Motor neuron (in vitro differentiated cells): Measurements from ENCODE around the gene CD180. TPM values are rescaled to one million over a fixed set of nuclear protein-coding genes. Genes with fewer than 3 reads are reported as not detected.

Source experiments
- ATAC-seq, 8 experiments: fragments of 200-7000 bp; cut with Tn5 transposase; replicated peaks in 6 of 8; 2 replicates each; pipeline ENCODE4 v1.8.0; 2021; ENCODE audit warnings: mild to moderate bottlenecking in 8 of 8, moderate library complexity in 8 of 8
- H3K27ac ChIP-seq, 2 donors: fragments of 250-450 bp; sonication (Bioruptor Pico); 2 replicates each; pipeline ENCODE4 v1.9.0; 2021; ENCODE audit warnings: antibody characterized with exemption in 2 of 2, mild to moderate bottlenecking in 2 of 2, moderate library complexity in 1 of 2
- H3K4me1 ChIP-seq, 2 donors: fragments of 250-450 bp; sonication (Bioruptor Pico); replicated peaks in 1 of 2; 2 replicates each; pipeline ENCODE4 v1.6.1; 2021; ENCODE audit warnings: antibody characterized with exemption in 2 of 2, mild to moderate bottlenecking in 2 of 2, moderate library complexity in 1 of 2
- H3K4me3 ChIP-seq, 5 donors: fragments of 250-450 bp; sonication (Bioruptor Pico); 2 replicates each; pipeline ENCODE4 v1.9.0; 2021; ENCODE audit warnings: antibody characterized with exemption in 5 of 5, mild to moderate bottlenecking in 5 of 5, moderate library complexity in 4 of 5
- WGBS, 10 experiments: fragments of 450-650 bp; shearing (Covaris generic); methylation state at CpG; one replicate each; pipeline ENCODE4 v1.0.0; 2022; 5-methylcytosine and 5-hydroxymethylcytosine counted together
- in situ Hi-C, 9 experiments: fragments of 400-800 bp; cut with MboI; loops; one replicate each; pipeline ENCODE4 v1.15.0; 2021; ENCODE audit warnings: low sequenced_read_pairs in 9 of 9, low pct_unique_long_range_greater_than_20kb in 2 of 9; ENCODE audit not compliant: unreplicated experiment in 9 of 9
- total RNA-seq, 8 experiments: library from RNA; unstranded; fragments of 300-600 nt; gene quantifications; 2 replicates each; pipeline versions ENCODE4 v1.2.3 to v1.2.4, GENCODE V29; 2022

The CD180 gene
- total RNA-seq, 8 experiments from 2014 or later: under 0.01 to 13.4 (median 0.24) TPM

DNA sequence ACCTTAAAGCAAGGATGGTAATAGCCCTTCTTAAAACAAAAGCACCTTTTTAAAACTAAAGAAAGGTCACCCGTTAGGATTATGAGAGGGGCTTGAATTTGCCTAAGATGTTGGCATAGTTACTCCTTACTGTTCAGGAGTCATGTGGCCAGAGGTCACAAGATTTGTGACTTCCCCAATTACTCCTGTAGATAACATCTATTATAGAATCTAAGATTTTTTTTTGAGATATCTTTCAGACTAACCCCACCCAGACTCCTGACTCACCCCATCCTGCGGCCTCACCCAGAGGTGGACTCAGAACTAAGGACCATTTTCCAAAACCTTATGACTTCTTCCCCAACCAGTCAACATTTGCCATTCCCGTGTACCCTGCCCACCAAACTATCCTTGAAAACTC is 2.4 kb downstream of the CD180 start:
- WGBS, 10 experiments: 60 to 100% (median 88%) methylated on average over 1 to 3 of the region's 3 CpGs; no CpG with 5 or more reads in 1 of the 10 experiments
- Histone ChIP-seq H3K4me1 (peaks cover 0 to 2% of the 10 kb centered on the region in 2 donors), H3K27ac (no peak overlapping the region), H3K4me3 (no peak overlapping the region)
- in situ Hi-C loops: loop anchor here in 1 of 9 experiments (25.0 kb wide), 1 partner anchor 882 kb away; no protein-coding TSS in a partner anchor
- ATAC-seq: no peak

DNA sequence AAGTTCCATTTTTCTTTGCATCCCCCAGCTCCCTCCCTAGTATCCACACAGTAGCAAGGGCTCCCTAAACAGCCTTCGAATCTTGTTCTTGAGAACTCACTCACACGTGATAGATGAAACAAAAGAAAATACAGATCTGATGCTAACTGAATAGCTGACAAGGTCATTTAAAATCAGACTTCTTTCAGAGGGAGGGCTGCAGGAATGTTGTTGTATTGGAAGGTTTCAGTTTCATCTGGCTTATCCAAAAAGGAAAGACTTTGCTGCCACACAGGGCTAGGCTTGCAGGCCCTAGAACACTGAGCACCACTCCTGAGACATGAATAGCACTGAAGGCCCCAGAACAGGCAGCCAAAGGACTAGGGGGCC is 3.2 kb downstream of the CD180 start:
- ATAC-seq: peak in 2 of 8 experiments; percentile 44 to 62
- in situ Hi-C loops: loop anchor here in 1 of 9 experiments (25.0 kb wide), 1 partner anchor 881 kb away; no protein-coding TSS in a partner anchor
- H3K27ac ChIP-seq: no peak overlapping the region
- peaks cover 0 to 9% of the 10 kb centered on the region in 2 donors for H3K4me1 ChIP-seq
- no peak overlapping the region for H3K4me3 ChIP-seq
- 31 to 88% (median 69%) methylated on average over 1 to 2 of the region's 2 CpGs; no CpG with 5 or more reads in 4 of the 10 experiments for WGBS, 10 experiments

DNA sequence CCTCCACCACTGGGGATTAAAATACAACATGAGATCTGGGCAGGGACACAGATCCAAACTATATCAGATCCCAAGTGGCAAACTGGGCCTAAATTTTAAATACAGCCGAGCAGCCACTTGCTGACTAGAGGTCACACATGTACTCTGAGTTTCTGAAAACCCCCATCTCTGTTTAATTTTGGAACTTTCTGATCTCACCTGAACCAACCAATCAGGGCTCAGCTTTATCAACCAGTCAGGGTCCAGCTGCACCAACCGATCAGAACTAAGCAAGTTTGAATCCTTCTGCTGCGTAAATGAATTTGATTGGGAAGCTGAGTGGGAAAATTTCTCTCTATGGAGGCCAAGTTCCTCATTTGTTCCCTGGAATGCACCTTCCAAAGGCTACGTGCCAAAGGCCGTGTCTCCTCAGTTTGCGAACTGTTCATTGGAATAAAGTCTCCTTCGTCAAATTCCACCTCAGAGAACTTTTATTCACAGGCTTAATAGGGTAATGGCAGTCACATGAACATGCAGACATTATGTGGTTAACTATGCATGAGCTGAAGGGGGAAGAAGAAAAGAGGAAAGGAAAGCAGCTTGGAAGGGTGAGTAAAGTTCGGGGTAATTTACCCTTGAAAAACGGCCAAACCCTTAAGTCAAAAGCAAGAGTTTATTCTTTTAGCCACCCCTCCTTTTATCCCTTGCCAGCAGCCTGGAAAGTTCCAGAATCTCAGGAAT is 3.7 kb downstream of the CD180 start:
- peak in 1 of 8 experiments; percentile 9 for ATAC-seq
- H3K27ac ChIP-seq: no peak overlapping the region
- WGBS, 10 experiments: 73 to 100% (median 78%) methylated on average over 1 to 9 of the region's 9 CpGs
- H3K4me1 ChIP-seq: peaks cover 0 to 10% of the 10 kb centered on the region in 2 donors
- H3K4me3 ChIP-seq: no peak overlapping the region
- in situ Hi-C loops: loop anchor here in 1 of 9 experiments (25.0 kb wide), 1 partner anchor 881 kb away; no protein-coding TSS in a partner anchor

DNA sequence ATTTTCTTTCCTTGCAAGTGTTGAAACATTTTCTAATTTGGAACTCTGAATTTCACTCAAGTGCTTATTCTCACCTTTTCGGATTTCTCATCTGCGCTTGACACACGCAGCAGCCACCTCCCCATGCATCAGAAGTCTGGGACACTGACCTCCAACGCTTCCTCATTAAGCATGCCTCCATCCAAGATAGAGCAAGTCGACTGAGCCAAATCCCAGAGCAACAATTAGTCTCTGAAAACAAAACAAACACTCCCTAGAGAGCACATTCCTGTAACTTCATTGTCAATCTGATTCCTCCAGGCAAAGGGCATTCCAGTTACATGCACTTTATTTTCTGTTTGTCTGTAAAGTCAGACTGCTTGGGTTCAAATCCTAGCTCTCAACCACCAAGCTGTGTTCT is 5.7 kb downstream of the CD180 start:
- in situ Hi-C loops: loop anchor here in 1 of 9 experiments (25.0 kb wide), 1 partner anchor 879 kb away; no protein-coding TSS in a partner anchor
- Histone ChIP-seq H3K4me3 (no peak overlapping the region), H3K27ac (no peak overlapping the region), H3K4me1 (peaks cover 0 to 10% of the 10 kb centered on the region in 2 donors)
- 49 to 75% (median 62%) methylated on average over 4 to 5 of the region's 5 CpGs; no CpG with 5 or more reads in 1 of the 10 experiments for WGBS, 10 experiments
- peak in 4 of 8 experiments; percentile 39 to 46 (median 44) for ATAC-seq

DNA sequence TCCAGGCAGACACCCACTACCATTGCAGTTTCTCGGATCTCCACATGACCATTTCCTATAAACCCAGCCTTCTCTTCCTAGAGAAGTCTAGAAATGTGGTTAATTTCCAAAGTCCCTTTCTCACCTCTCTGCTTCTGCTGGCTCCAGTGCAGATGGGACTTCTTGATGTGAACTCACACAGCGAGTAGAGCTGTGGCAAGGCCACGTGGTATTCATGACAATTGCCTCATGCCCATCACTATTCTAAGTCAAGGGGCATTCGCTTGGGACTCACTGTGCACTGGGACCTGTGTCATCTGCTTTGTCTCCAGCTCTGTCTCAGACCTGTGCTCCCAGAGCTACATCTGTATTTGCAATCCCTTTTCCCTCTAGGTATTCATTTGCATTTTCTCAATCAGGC is 6.2 kb downstream of the CD180 start:
- no peak overlapping the region for H3K4me3 ChIP-seq
- peak in 2 of 8 experiments; percentile 15 to 56 for ATAC-seq
- in situ Hi-C loops: loop anchor here in 1 of 9 experiments (25.0 kb wide), 1 partner anchor 878 kb away; no protein-coding TSS in a partner anchor
- no peak overlapping the region for H3K27ac ChIP-seq
- WGBS, 10 experiments: 53 to 100% (median 80%) methylated on average over 1 to 4 of the region's 4 CpGs; no CpG with 5 or more reads in 3 of the 10 experiments
- H3K4me1 ChIP-seq: peaks cover 0 to 10% of the 10 kb centered on the region in 2 donors

DNA sequence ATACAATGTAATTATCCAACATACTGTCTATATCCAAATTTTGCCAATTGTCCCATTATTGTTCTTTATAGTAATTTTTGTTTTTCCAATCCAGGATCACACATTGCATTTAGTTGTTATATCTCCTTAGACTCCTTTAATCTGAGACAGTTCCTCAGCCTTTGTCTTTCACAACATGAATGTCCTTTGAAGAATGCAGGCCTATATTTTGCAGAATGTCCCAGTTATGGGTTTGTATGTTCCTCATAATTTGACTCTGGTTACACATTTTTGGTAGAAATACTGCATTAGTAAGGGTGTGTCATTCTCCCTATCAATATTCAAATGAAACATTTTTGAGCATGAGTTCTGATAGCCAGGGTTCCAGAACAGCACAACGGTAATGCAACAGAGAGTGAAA is 6.7 kb downstream of the CD180 start:
- Histone ChIP-seq H3K4me1 (peaks cover 0 to 10% of the 10 kb centered on the region in 2 donors), H3K27ac (no peak overlapping the region), H3K4me3 (no peak overlapping the region)
- WGBS, 10 experiments: 33 to 67% methylated on average over 1 of the region's 1 CpG; no CpG with 5 or more reads in 8 of the 10 experiments
- in situ Hi-C loops: loop anchor here in 1 of 9 experiments (25.0 kb wide), 1 partner anchor 878 kb away; no protein-coding TSS in a partner anchor
- no peak for ATAC-seq

DNA sequence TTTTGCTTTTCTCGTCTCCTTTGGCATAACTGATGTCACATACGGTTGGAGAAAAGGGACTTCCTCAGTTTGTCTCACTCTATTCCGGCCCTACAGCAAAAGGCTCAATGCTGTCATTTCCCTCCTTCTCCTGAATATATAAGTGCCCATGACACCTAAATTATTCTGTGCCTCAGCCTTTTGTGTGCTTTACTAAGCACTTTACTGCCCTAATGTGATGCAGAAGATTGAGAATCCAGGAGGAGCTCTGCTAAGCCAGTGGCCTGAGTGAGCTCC is 7.6 kb downstream of the CD180 start:
- Histone ChIP-seq H3K27ac (no peak overlapping the region), H3K4me3 (no peak overlapping the region), H3K4me1 (peaks cover 0 to 10% of the 10 kb centered on the region in 2 donors)
- WGBS, 10 experiments: 60 to 100% (median 89%) methylated on average over 1 to 3 of the region's 3 CpGs
- ATAC-seq: no peak
- in situ Hi-C loops: loop anchor here in 1 of 9 experiments (25.0 kb wide), 1 partner anchor 877 kb away; no protein-coding TSS in a partner anchor

DNA sequence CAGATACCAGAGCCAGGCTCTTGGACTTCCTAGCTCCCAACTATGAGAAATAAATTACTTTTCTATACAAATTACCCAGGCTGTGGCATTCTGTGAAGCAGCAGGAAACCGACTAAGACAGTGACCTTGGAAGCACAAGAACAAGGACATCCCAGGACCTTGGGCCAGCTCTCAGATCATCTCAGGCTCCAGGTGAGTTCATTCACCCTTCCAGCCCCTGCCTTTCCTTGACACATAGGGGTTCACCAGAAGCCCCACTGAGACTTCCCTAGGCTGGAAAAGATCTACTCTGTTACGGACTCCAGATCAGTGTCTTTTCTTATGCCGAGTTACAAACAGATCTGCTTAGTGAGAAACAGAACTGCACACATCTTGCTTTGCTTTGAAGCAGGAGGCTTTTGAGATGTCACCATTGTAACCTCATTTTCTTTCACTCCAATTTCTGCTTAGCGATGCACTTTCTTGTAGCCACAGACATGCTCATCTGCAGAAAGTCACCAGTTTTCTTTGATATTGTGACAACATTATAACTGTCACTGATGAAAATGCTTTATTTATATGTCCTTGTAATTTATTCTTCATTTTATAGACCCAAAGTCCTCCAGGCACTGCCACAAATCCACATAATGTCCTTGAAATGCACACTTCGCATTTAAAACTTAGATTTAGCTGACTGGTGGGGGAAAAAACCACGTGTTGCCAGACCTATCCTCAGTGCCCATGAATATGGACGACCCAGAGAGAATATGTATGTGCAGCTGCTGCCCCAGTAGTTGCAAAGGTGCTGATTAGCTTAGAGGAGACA is 8.1 kb downstream of the CD180 start:
- no peak overlapping the region for H3K27ac ChIP-seq
- H3K4me1 ChIP-seq: peaks cover 0 to 10% of the 10 kb centered on the region in 2 donors
- ATAC-seq: peak in 4 of 8 experiments; percentile 31 to 72 (median 49)
- in situ Hi-C loops: loop anchor here in 1 of 9 experiments (25.0 kb wide), 1 partner anchor 876 kb away; no protein-coding TSS in a partner anchor
- no peak overlapping the region for H3K4me3 ChIP-seq
- 33 to 77% (median 69%) methylated on average over 1 to 7 of the region's 7 CpGs; no CpG with 5 or more reads in 1 of the 10 experiments for WGBS, 10 experiments

DNA sequence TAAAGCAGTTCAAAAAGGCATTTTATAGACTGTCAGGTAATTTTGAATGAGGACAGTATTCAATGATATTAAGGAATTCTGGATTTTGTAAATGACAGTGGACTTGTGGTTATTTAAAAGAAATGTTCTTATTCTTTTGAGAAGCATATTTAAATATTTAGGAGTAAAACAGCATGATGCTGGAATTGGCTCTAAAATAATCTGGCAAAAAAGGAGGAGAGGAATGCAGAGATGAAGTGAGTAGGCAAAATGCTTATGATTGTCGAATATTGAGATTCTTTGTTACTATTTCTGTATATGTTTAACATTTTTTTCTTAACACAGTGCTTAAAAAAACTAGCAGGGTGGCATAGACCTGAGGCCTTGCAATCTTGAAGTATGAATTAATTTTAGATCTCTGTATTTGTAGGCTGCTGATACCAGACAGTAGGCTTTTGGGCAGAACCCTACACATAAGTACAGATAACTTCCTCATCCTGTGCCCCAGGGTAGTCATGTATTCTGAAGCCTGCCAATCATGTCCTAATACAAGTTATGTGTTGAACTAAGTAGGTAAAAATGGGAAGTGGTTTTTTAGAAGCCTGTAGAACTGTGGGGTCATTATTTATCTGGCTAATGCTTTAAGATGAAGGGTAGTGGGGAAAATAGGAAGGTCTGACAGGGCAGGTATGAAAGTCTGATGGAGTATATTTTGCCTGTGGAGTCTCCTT is 9.4 kb downstream of the CD180 start:
- in situ Hi-C loops: loop anchor here in 1 of 9 experiments (25.0 kb wide), 1 partner anchor 875 kb away; no protein-coding TSS in a partner anchor
- WGBS, 10 experiments: 0 to 100% (median 71%) methylated on average over 1 of the region's 1 CpG
- H3K4me1 ChIP-seq: peaks cover 5 to 18% of the 10 kb centered on the region in 2 donors
- ATAC-seq: peak in 2 of 8 experiments; percentile 17 to 20
- no peak overlapping the region for H3K27ac ChIP-seq
- no peak overlapping the region for H3K4me3 ChIP-seq

DNA sequence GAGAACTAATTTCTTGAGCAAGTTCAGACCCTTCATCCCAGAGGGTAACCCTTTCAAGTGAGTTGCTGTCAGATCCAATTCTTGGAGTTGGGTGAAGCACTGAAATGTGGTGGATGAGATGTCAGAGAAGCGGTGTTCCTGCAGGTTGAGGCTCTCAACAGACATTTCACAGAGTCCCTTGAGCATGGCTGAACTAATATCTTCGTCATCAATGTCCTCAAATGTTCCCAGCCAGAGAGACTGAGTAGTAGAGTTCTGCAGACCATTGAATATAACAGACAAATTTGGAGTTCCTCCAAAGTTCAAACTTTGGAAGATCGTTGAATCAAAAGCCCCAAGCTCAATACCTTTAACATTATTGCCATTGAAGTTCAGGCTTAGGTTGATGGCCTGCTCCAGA is 12.7 kb downstream of the CD180 start:
- WGBS, 10 experiments: 75 to 100% (median 90%) methylated on average over 1 to 3 of the region's 3 CpGs; no CpG with 5 or more reads in 1 of the 10 experiments
- no peak overlapping the region for H3K27ac ChIP-seq
- no peak for ATAC-seq
- peaks cover 18 to 32% of the 10 kb centered on the region in 2 donors for H3K4me1 ChIP-seq
- in situ Hi-C loops: loop anchor here in 1 of 9 experiments (25.0 kb wide), 1 partner anchor 872 kb away; no protein-coding TSS in a partner anchor
- H3K4me3 ChIP-seq: no peak overlapping the region

DNA sequence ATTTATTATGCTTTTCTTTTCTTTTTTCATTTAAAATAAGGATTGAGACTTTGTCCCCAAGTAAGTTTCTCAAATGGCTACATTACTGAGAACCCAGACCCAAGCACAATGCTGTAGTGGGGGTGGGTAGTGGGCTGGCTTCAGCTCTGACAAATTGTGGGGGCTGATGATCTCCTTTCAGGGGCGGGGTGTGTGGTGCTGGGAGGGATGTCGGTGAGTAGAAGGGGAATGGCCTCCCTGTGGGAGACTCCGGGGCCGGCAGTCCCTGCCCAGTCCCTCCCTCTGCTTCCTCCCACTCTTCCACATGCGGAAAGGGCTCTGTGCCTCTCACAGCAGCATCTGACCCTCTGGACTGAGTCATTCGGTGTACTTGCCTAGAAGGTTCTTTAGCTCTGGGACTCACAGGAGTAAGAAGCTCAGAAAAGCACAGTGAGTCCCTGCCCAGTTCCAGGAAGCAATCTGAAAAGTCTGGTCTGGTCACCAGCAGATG is 14.3 kb downstream of the CD180 start:
- in situ Hi-C loops: loop anchor here in 1 of 9 experiments (25.0 kb wide), 1 partner anchor 870 kb away; no protein-coding TSS in a partner anchor
- peak; percentile 67 to 99 (median 94) for ATAC-seq
- WGBS, 10 experiments: 17 to 38% (median 18%) methylated on average over 1 to 2 of the region's 6 CpGs; no CpG with 5 or more reads in 7 of the 10 experiments
- peaks cover 20 to 32% of the 10 kb centered on the region in 2 donors for H3K4me1 ChIP-seq
- H3K27ac ChIP-seq: no peak overlapping the region
- H3K4me3 ChIP-seq: no peak overlapping the region
